ENCODE results near the gene IL4I1.

The IL4I1 gene

GRCh38 chr19:49880162-49880869 is 16.4 kb downstream of the IL4I1 start:
- TF ChIP-seq, protein P1, sequence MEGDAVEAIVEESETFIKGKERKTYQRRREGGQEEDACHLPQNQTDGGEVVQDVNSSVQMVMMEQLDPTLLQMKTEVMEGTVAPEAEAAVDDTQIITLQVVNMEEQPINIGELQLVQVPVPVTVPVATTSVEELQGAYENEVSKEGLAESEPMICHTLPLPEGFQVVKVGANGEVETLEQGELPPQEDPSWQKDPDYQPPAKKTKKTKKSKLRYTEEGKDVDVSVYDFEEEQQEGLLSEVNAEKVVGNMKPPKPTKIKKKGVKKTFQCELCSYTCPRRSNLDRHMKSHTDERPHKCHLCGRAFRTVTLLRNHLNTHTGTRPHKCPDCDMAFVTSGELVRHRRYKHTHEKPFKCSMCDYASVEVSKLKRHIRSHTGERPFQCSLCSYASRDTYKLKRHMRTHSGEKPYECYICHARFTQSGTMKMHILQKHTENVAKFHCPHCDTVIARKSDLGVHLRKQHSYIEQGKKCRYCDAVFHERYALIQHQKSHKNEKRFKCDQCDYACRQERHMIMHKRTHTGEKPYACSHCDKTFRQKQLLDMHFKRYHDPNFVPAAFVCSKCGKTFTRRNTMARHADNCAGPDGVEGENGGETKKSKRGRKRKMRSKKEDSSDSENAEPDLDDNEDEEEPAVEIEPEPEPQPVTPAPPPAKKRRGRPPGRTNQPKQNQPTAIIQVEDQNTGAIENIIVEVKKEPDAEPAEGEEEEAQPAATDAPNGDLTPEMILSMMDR (conservative IDR thresholded peaks at IDR 0.05; ENCODE audit: low read length): no peak
- no peak for DNase-seq (ENCODE audit: low read depth)
- H3K4me3 ChIP-seq (ENCODE audit: low read length): no peak overlapping the region

- TF ChIP-seq, protein P1 (conservative IDR thresholded peaks at IDR 0.05; ENCODE audit: low read length): no peak
- no peak for DNase-seq (ENCODE audit: low read depth)
- no peak overlapping the region for H3K4me3 ChIP-seq (ENCODE audit: low read length)
Measured at GRCh38 chr19:49879243-49879963, 17.3 kb downstream of the IL4I1 start.

GRCh38 chr19:49878744-49879070 is 18.0 kb downstream of the IL4I1 start:
- H3K4me3 ChIP-seq (ENCODE audit: low read length): peak overlapping the region; percentile 98
- TF ChIP-seq, protein P1 (conservative IDR thresholded peaks at IDR 0.05; ENCODE audit: low read length): no peak
- no peak for DNase-seq (ENCODE audit: low read depth)

- TF ChIP-seq, protein P1 (conservative IDR thresholded peaks at IDR 0.05; ENCODE audit: low read length): no peak
- DNase-seq (ENCODE audit: low read depth): peak; percentile 97
- peak overlapping the region; percentile 98 for H3K4me3 ChIP-seq (ENCODE audit: low read length)
Measured at GRCh38 chr19:49877879-49878743, 18.6 kb downstream of the IL4I1 start.

- TF ChIP-seq, protein P1 (conservative IDR thresholded peaks at IDR 0.05; ENCODE audit: low read length): no peak
- H3K4me3 ChIP-seq (ENCODE audit: low read length): peak within 1 kb of the TSS; percentile 100
- DNase-seq (ENCODE audit: low read depth): peak; percentile 100
Measured at GRCh38 chr19:49877020-49877878, 19.4 kb downstream of the IL4I1 start, which contains the start of the genes AKT1S1 and TBC1D17. Gene AKT1S1 (minus strand): TSS chr19:49877355. CDS start chr19:49873295, 4,060 bp downstream. Gene TBC1D17 (plus strand): TSS chr19:49877702. CDS start chr19:49877724, 22 bp downstream.

GRCh38 chr19:49876422-49877019 is 20.2 kb downstream of the IL4I1 start:
- DNase-seq (ENCODE audit: low read depth): peak; percentile 99
- TF ChIP-seq, protein P1 (conservative IDR thresholded peaks at IDR 0.05; ENCODE audit: low read length): no peak
- peak overlapping the region; percentile 100 for H3K4me3 ChIP-seq (ENCODE audit: low read length)

Measured in AG10803 (cell line).